ENCODE data around the gene ANKRD12.
"Not testable (repeated sequence)": the region's sequence is repeated elsewhere in the genome, so short reads cannot be mapped to it uniquely, and the experiment has no call there.

ANKRD12 gene

GRCh38 chr18:9147440-9148202 lies 11.0 kb downstream of the ANKRD12 start:
- peak; percentile 28 for DNase-seq

- DNase-seq = no peak
These were observed 11.6 kb downstream of the ANKRD12 start for GRCh38 chr18:9148203-9148552.

- DNase-seq = no peak
These were observed 13.5 kb downstream of the ANKRD12 start for GRCh38 chr18:9150121-9150520.

- no peak for DNase-seq
These were observed 16.7 kb downstream of the ANKRD12 start for GRCh38 chr18:9153256-9153655.

GRCh38 chr18:9156604-9157249 lies 20.1 kb downstream of the ANKRD12 start:
- DNase-seq = no peak

- DNase-seq = no peak
These were observed 21.2 kb downstream of the ANKRD12 start for GRCh38 chr18:9157806-9158205.

- no peak for DNase-seq
These were observed 23.4 kb downstream of the ANKRD12 start for GRCh38 chr18:9160014-9160413.

- DNase-seq = not testable (repeated sequence)
These were observed 26.1 kb downstream of the ANKRD12 start for GRCh38 chr18:9162663-9163062.

- DNase-seq = not testable (repeated sequence)
These were observed 27.6 kb downstream of the ANKRD12 start for GRCh38 chr18:9164149-9164548.

- not testable (repeated sequence) for DNase-seq
These were observed 29.3 kb downstream of the ANKRD12 start for GRCh38 chr18:9165883-9166282.

GRCh38 chr18:9169515-9169914 lies 32.9 kb downstream of the ANKRD12 start:
- DNase-seq = not testable (repeated sequence)

GRCh38 chr18:9171919-9172318 lies 35.3 kb downstream of the ANKRD12 start:
- DNase-seq = not testable (repeated sequence)

- no peak for DNase-seq
These were observed 36.0 kb downstream of the ANKRD12 start for GRCh38 chr18:9172506-9173127.

GRCh38 chr18:9173770-9174233 lies 37.2 kb downstream of the ANKRD12 start:
- DNase-seq = no peak

- no peak for DNase-seq
These were observed 37.7 kb downstream of the ANKRD12 start for GRCh38 chr18:9174302-9174701.

GRCh38 chr18:9175115-9175514 lies 38.5 kb downstream of the ANKRD12 start:
- no peak for DNase-seq

GRCh38 chr18:9177031-9177430 lies 40.5 kb downstream of the ANKRD12 start:
- DNase-seq = no peak

- no peak for DNase-seq
These were observed 40.9 kb downstream of the ANKRD12 start for GRCh38 chr18:9177466-9177865.

- DNase-seq = no peak
These were observed 42.0 kb downstream of the ANKRD12 start for GRCh38 chr18:9178557-9178956.

- DNase-seq = no peak
These were observed 44.7 kb downstream of the ANKRD12 start for GRCh38 chr18:9181275-9181674.

- DNase-seq = no peak
These were observed 46.3 kb downstream of the ANKRD12 start for GRCh38 chr18:9182852-9183399.

GRCh38 chr18:9184998-9185613 lies 48.5 kb downstream of the ANKRD12 start:
- no peak for DNase-seq
